DND-41 (cell line): ENCODE data around the gene JDP2.

ENCODE experiments used
- ATAC-seq: fragments of 200-7000 bp; cut with Tn5 transposase; 3 replicates; pipeline ENCODE4 v1.9.1; 2021; ENCODE audit warnings: low read depth; ENCODE audit not compliant: insufficient read depth
- DNase-seq: peaks from one replicate; pipeline ENCODE4 v3.0.0-alpha.2; 2020
- H2AFZ ChIP-seq: 2 replicates; pipeline ENCODE4 v1.6.0; 2012; ENCODE audit warnings: low read depth, low read length
- H3K27ac ChIP-seq: 2 replicates; pipeline ENCODE4 v1.5.1; 2012; ENCODE audit warnings: low read length, inconsistent platforms
- H3K27me3 ChIP-seq: fragments of 200-600 bp; sonication (generic); 2 replicates; pipeline ENCODE4 v1.6.0; 2012; ENCODE audit warnings: low read length, mild to moderate bottlenecking, inconsistent platforms; ENCODE audit not compliant: insufficient read depth, poor library complexity
- H3K36me3 ChIP-seq: 2 replicates; pipeline ENCODE4 v1.5.1; 2012; ENCODE audit warnings: low read length, inconsistent platforms; ENCODE audit not compliant: insufficient read depth
- H3K4me1 ChIP-seq: 2 replicates; pipeline ENCODE4 v1.5.1; 2012; ENCODE audit warnings: mild to moderate bottlenecking, low read length; ENCODE audit not compliant: insufficient read depth
- H3K4me2 ChIP-seq: 2 replicates; pipeline ENCODE4 v1.6.0; 2012; ENCODE audit warnings: mild to moderate bottlenecking, moderate library complexity, low read length, inconsistent platforms; ENCODE audit not compliant: insufficient read depth
- H3K4me3 ChIP-seq, 2 experiments: fragments of 200-600 bp in 1 of 2; shearing (Covaris generic) in 1 of 2; 2 replicates each; pipeline ENCODE4 v1.5.1; 2012 to 2016; ENCODE audit warnings: inconsistent platforms in 2 of 2, low read length in 2 of 2, mild to moderate bottlenecking in 2 of 2, low read depth in 1 of 2, moderate library complexity in 1 of 2
- H3K79me2 ChIP-seq: 2 replicates; pipeline ENCODE4 v1.6.0; 2012; ENCODE audit warnings: low read length, inconsistent platforms; ENCODE audit not compliant: insufficient read depth
- H3K9ac ChIP-seq: 2 replicates; pipeline ENCODE4 v1.6.0; 2012; ENCODE audit warnings: low read depth, mild to moderate bottlenecking, inconsistent platforms, low read length, moderate library complexity
- H3K9me3 ChIP-seq: 2 replicates; pipeline ENCODE4 v1.5.1; 2012; ENCODE audit warnings: low read length, moderate library complexity, mild to moderate bottlenecking, inconsistent platforms; ENCODE audit not compliant: insufficient read depth, severe bottlenecking
- H4K20me1 ChIP-seq: 2 replicates; pipeline ENCODE4 v1.6.0; 2012; ENCODE audit warnings: low read length; ENCODE audit not compliant: insufficient read depth
- EZH2 ChIP-seq: IDR thresholded peaks from 3 replicates; pipeline ENCODE4 v1.6.1; 2012; ENCODE audit warnings: borderline replicate concordance, low read depth, mild to moderate bottlenecking, moderate library complexity, low read length, inconsistent platforms; ENCODE audit not compliant: severe bottlenecking
- TF ChIP-seq, protein P1 (sequence below): IDR thresholded peaks from 2 replicates; pipeline ENCODE4 v1.5.1; 2012; ENCODE audit warnings: borderline replicate concordance, low read length, moderate library complexity, mild to moderate bottlenecking; ENCODE audit not compliant: poor library complexity, severe bottlenecking; ENCODE audit errors: extremely low read depth

JDP2 gene

DNA sequence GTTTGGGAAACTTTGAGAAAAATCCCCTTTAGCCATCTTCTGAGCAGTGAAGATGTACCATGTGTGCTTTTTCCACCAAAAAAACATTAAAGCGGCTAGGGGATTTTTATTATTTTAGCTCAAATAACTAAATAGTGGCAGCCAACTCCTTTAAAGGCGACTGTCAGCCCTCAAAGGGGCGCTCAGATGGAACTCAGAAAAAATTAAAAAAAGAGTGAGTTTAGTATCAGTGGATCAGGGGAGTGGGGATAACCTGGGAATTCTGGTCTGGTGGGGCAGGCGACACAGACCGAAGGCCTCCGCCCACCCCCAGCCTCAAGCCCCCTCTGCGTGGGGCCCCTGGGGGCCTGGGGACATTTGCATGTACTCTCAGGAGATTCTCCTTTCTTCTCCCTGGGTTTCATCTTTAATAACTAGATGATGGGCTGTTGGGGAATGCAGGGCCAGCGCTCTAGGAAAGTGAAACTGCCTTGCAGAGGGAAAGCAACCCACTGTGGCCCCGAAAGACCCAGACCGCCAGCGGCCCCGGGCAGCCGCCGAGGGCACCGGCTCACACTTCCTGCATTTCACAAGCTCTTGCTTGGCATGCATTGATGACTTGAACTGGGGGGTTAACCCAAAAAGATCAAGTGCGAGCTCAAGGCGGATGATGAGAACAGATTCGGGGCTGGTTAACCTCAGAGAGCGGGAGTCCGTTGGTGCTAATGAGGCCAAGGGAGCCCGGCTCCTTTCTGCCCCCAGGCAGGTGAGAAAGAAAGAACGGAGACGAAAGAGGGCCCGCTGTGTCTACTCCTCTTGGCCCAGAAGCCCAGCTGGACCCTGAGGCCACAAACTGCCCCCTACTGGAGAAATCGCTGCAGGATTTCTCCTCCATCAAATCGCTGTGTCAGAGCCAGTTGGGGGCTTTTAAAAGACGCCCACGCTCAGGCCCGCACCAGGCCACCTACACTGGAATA is 87.1 kb downstream of the JDP2 start:
- no peaks in the 10 kb centered on the region for H3K79me2 ChIP-seq
- H3K4me3 ChIP-seq: no peak overlapping the region
- H2AFZ ChIP-seq: no peak overlapping the region
- H3K27ac ChIP-seq: no peak overlapping the region
- no peaks in the 10 kb centered on the region for H4K20me1 ChIP-seq
- H3K9ac ChIP-seq: no peak overlapping the region
- no peak overlapping the region for H3K4me2 ChIP-seq
- DNase-seq: no peak
- no peak for TF ChIP-seq EZH2
- TF ChIP-seq, protein P1, sequence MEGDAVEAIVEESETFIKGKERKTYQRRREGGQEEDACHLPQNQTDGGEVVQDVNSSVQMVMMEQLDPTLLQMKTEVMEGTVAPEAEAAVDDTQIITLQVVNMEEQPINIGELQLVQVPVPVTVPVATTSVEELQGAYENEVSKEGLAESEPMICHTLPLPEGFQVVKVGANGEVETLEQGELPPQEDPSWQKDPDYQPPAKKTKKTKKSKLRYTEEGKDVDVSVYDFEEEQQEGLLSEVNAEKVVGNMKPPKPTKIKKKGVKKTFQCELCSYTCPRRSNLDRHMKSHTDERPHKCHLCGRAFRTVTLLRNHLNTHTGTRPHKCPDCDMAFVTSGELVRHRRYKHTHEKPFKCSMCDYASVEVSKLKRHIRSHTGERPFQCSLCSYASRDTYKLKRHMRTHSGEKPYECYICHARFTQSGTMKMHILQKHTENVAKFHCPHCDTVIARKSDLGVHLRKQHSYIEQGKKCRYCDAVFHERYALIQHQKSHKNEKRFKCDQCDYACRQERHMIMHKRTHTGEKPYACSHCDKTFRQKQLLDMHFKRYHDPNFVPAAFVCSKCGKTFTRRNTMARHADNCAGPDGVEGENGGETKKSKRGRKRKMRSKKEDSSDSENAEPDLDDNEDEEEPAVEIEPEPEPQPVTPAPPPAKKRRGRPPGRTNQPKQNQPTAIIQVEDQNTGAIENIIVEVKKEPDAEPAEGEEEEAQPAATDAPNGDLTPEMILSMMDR: no peak
- no peaks in the 10 kb centered on the region for H3K4me1 ChIP-seq
- ATAC-seq: no peak
- H3K27me3 ChIP-seq: no peaks in the 10 kb centered on the region
- H3K36me3 ChIP-seq: no peaks in the 10 kb centered on the region
- no peaks in the 10 kb centered on the region for H3K9me3 ChIP-seq

DNA sequence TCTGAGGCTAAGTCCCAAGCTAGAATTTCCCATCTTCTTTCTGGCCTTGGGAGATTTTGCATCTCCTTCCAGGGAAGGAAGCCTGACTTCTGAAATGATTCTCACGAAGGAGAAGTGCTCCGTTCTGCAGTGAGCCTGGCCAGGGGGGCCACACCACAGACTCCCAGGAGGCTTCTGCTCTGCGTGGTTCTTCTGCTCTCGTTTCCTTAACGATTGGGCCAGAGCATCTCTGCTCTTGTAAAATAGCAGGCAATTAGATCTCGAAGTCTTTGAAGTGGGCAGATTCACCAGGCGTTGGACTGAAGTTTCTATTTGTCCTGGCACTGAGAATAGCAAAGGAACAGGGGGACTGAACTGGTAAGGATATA is 87.8 kb downstream of the JDP2 start:
- Histone ChIP-seq H2AFZ (no peak overlapping the region), H3K9me3 (no peaks in the 10 kb centered on the region), H3K9ac (no peak overlapping the region), H3K79me2 (no peaks in the 10 kb centered on the region), H3K4me1 (peaks cover 1% of the 10 kb centered on the region; the same call in 1 of the 2 replicates), H3K36me3 (no peaks in the 10 kb centered on the region), H3K4me3 (no peak overlapping the region), H3K4me2 (no peak overlapping the region), H4K20me1 (no peaks in the 10 kb centered on the region), H3K27me3 (no peaks in the 10 kb centered on the region), H3K27ac (no peak overlapping the region)
- ATAC-seq (0 out of 3 replicates have a peak, but pooled peaks have one; percentile 22), DNase-seq (no peak)
- TF ChIP-seq EZH2: no peak
- TF ChIP-seq, protein P1: no peak

DNA sequence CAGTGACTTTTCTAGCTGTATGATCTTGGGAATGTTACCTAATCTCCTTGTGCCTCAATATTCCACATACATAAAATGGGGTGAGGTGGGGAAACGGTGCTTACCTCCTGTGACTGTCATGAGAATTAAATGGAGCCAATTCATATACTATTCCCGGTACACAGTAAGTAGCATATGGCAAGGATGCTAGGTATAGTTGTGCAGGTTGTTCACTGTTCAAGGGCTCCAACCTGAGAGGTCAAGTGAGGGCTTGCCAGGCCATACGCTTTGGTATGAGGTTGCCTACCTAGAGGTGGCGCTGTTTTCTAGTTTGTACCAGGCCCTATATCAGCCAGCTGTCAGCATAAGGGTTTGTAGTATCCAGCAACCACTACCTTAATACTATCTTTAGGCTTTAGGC is 90.8 kb downstream of the JDP2 start:
- H3K36me3 ChIP-seq: no peaks in the 10 kb centered on the region
- H3K27ac ChIP-seq: no peak overlapping the region
- TF ChIP-seq EZH2: no peak
- TF ChIP-seq, protein P1: peak; percentile 40
- ATAC-seq (no peak), DNase-seq (no peak)
- H3K4me2 ChIP-seq: no peak overlapping the region
- H3K79me2 ChIP-seq: no peaks in the 10 kb centered on the region
- no peak overlapping the region for H2AFZ ChIP-seq
- H3K27me3 ChIP-seq: no peaks in the 10 kb centered on the region
- no peak overlapping the region for H3K4me3 ChIP-seq
- H3K9ac ChIP-seq: no peak overlapping the region
- peaks cover 30% of the 10 kb centered on the region for H3K4me1 ChIP-seq
- no peaks in the 10 kb centered on the region for H4K20me1 ChIP-seq
- no peaks in the 10 kb centered on the region for H3K9me3 ChIP-seq
